K562 (cell line): ENCODE data around the gene C12orf42. TPM values are rescaled to one million over a fixed set of nuclear protein-coding genes. Genes with fewer than 3 reads are reported as not detected.

Source experiments
- ATAC-seq: fragments of 200-7000 bp; cut with Tn5 transposase; 3 replicates; pipeline ENCODE4 v1.9.1; 2020; ENCODE audit warnings: moderate library complexity
- BruUV-seq: library from RNA; stranded (reverse); fragments of 400-500 nt; replicated peaks from 2 replicates; lab custom pipeline; 2021; lab: Mats Ljungman, UMichigan
- CTCF ChIA-PET: fragments of 300-600 bp; formaldehyde crosslinking; extraction: SDS; loops from one replicate; lab custom pipeline; 2021; ENCODE audit warnings: low intra/inter-chr PET ratio; lab: Yijun Ruan, JAX
- POLR2A ChIA-PET: fragments of 300-600, 350-650 bp; sonication (Branson Sonifier 250); formaldehyde crosslinking; extraction: SDS; loops from one replicate; lab custom pipeline; 2021; ENCODE audit warnings: antibody characterized with exemption, inconsistent platforms; lab: Yijun Ruan, JAX
- DNase-seq, 4 experiments: peaks; one replicate each; pipeline versions ENCODE4 v3.0.0 to v3.0.0-alpha.2; 2011 to 2018; ENCODE audit warnings: low spot score in 3 of 4, mixed read lengths in 3 of 4; ENCODE audit errors: extremely low read depth in 1 of 4
- FAIRE-seq: peaks from 2 replicates; lab custom pipeline; 2011; peaks lifted over from hg19 to GRCh38; lab: Jason Lieb, UNC
- H2AFZ ChIP-seq: 2 replicates; pipeline ENCODE4 v1.6.0; 2011; ENCODE audit warnings: low read depth, low read length, control low read depth, inconsistent platforms
- H3K27ac ChIP-seq: fragments of 200-600 bp; 3 replicates; pipeline ENCODE4 v1.8.0; 2011; ENCODE audit warnings: low read depth, mild to moderate bottlenecking, control low read depth, inconsistent platforms, low read length, moderate library complexity, mixed read lengths; ENCODE audit errors: extremely low read depth
- H3K27me3 ChIP-seq, 2 experiments: fragments of 300-600 bp in 1 of 2; 2 replicates in 1 of 2; 3 replicates in 1 of 2; pipeline versions ENCODE4 v1.6.0 to v1.8.0; 2011; ENCODE audit warnings: inconsistent platforms in 2 of 2, low read length in 2 of 2, mild to moderate bottlenecking in 1 of 2, mixed read lengths in 1 of 2, moderate library complexity in 1 of 2; ENCODE audit not compliant: control insufficient read depth in 2 of 2, insufficient read depth in 2 of 2
- H3K36me3 ChIP-seq: fragments of 300-600 bp; 3 replicates; pipeline ENCODE4 v1.8.0; 2011; ENCODE audit warnings: mild to moderate bottlenecking, low read length, inconsistent platforms; ENCODE audit not compliant: control insufficient read depth, insufficient read depth
- H3K4me1 ChIP-seq, 2 experiments: fragments of 200-600 bp in 1 of 2; replicated peaks in 1 of 2; 2 replicates in 1 of 2; 3 replicates in 1 of 2; pipeline versions ENCODE4 v1.5.1 to v1.8.0; 2011; ENCODE audit warnings: inconsistent platforms in 2 of 2, low read length in 2 of 2, mild to moderate bottlenecking in 1 of 2, mixed read lengths in 1 of 2, moderate library complexity in 1 of 2; ENCODE audit not compliant: control insufficient read depth in 2 of 2, insufficient read depth in 2 of 2
- H3K4me2 ChIP-seq: 2 replicates; pipeline ENCODE4 v1.6.1; 2011; ENCODE audit warnings: low read length, control low read depth, inconsistent platforms, mixed read lengths; ENCODE audit not compliant: insufficient read depth
- H3K4me3 ChIP-seq: fragments of 200-600 bp; sonication (generic), shearing (Covaris generic); 2 replicates; pipeline ENCODE4 v1.5.1; 2016; ENCODE audit warnings: control low read depth, inconsistent platforms
- H3K79me2 ChIP-seq: fragments of 200-600 bp; 3 replicates; pipeline ENCODE4 v1.8.0; 2011; ENCODE audit warnings: low read length, inconsistent platforms; ENCODE audit not compliant: control insufficient read depth, insufficient read depth
- H3K9ac ChIP-seq, 2 experiments: 2 replicates each; pipeline versions ENCODE4 v1.6.0 to v1.6.1; 2011; ENCODE audit warnings: low read depth in 2 of 2, low read length in 2 of 2, control low read depth in 1 of 2, inconsistent platforms in 1 of 2, mild to moderate bottlenecking in 1 of 2, mixed read lengths in 1 of 2; ENCODE audit not compliant: insufficient read depth in 1 of 2
- H3K9me1 ChIP-seq: one replicate; pipeline ENCODE4 v1.6.0; 2011; ENCODE audit warnings: inconsistent platforms, mild to moderate bottlenecking, low read length, moderate library complexity; ENCODE audit not compliant: control insufficient read depth, insufficient read depth
- H3K9me3 ChIP-seq: replicated peaks from 2 replicates; pipeline ENCODE4 v1.5.1; 2011; ENCODE audit warnings: low read depth, low read length, inconsistent platforms; ENCODE audit not compliant: control insufficient read depth, insufficient read depth
- H4K20me1 ChIP-seq: replicated peaks from 2 replicates; pipeline ENCODE4 v1.6.1; 2011; ENCODE audit warnings: low read length, inconsistent platforms, mixed read lengths; ENCODE audit not compliant: control insufficient read depth, insufficient read depth
- EP300 ChIP-seq: IDR thresholded peaks from 2 replicates; pipeline ENCODE4 v1.6.1; 2012; ENCODE audit warnings: low read length, improper control_type of control experiment
- HNRNPUL1 ChIP-seq: fragments of 200-400 bp; formaldehyde crosslinking; IDR thresholded peaks from 2 replicates; pipeline ENCODE4 v1.6.1; 2017; ENCODE audit warnings: low read length
- NR2C1 ChIP-seq, 2 experiments: fragments of 450-650 bp; IDR thresholded peaks; 2 replicates each; pipeline ENCODE4 v1.6.1; 2017; ENCODE audit warnings: mild to moderate bottlenecking in 2 of 2, antibody characterized with exemption in 1 of 2, inconsistent platforms in 1 of 2, missing compliant biosample characterization in 1 of 2, missing genetic modification characterization in 1 of 2
- PCBP2 ChIP-seq: fragments of 200-400 bp; formaldehyde crosslinking; IDR thresholded peaks from 2 replicates; pipeline ENCODE4 v1.6.1; 2018; ENCODE audit warnings: low read length, low read depth, mild to moderate bottlenecking, moderate library complexity; ENCODE audit not compliant: poor library complexity, severe bottlenecking
- RBM17 ChIP-seq: fragments of 200-400 bp; formaldehyde crosslinking; IDR thresholded peaks from 2 replicates; pipeline ENCODE4 v1.6.1; 2017; ENCODE audit warnings: low read depth, mild to moderate bottlenecking, low read length, borderline replicate concordance
- RERE ChIP-seq: sonication (generic); formaldehyde crosslinking; IDR thresholded peaks from 2 replicates; pipeline ENCODE4 v1.8.0; 2023; ENCODE audit warnings: missing genetic modification reagents, mild to moderate bottlenecking, borderline replicate concordance
- ZFX ChIP-seq: sonication (generic); formaldehyde crosslinking; IDR thresholded peaks from 2 replicates; pipeline ENCODE4 v1.8.0; 2022; ENCODE audit warnings: mild to moderate bottlenecking, missing genetic modification reagents, moderate library complexity
- ZMIZ1 ChIP-seq, 2 experiments: fragments of 150-350 bp in 1 of 2; IDR thresholded peaks; 2 replicates each; pipeline ENCODE4 v1.6.1; 2012 to 2016; ENCODE audit warnings: low read depth in 2 of 2, low read length in 2 of 2, mild to moderate bottlenecking in 1 of 2, moderate library complexity in 1 of 2
- ZNF124 ChIP-seq: sonication (generic); formaldehyde crosslinking; IDR thresholded peaks from 2 replicates; pipeline ENCODE4 v1.8.1; 2022; ENCODE audit warnings: missing genetic modification reagents
- WGBS: fragments of 100-300 bp; shearing (Covaris generic); methylation state at CpG from one replicate; pipeline ENCODE4 v1.1.6; 2016; ENCODE audit warnings: low coverage, mixed read lengths; ENCODE audit not compliant: insufficient coverage; ENCODE audit errors: missing lambda C conversion rate; 5-methylcytosine and 5-hydroxymethylcytosine counted together
- in situ Hi-C: fragments of 300-500 bp; cut with MboI; formaldehyde crosslinking; loops from 4 replicates; pipeline ENCODE4 v1.15.0; 2018; ENCODE audit warnings: inconsistent platforms, mixed read lengths
- intact Hi-C: fragments of 100-400 bp; cut with micrococcal nuclease; formaldehyde crosslinking; loops from 2 replicates; pipeline ENCODE4 v1.14.2; 2022
- polyA plus RNA-seq, 8 experiments: library from polyadenylated mRNA; depleted of rRNA in 4 of 8; stranded (reverse) in 5 of 8; unstranded in 3 of 8; fragments of >200 nt; fragmentation: Nextera tagmentation in 2 of 8; fragmentation: Illumina TruSeq in 1 of 8; extraction: Ambion mirVana in 2 of 8; extraction: Trizol in 1 of 8; gene quantifications; 2 replicates each; pipeline versions ENCODE4 v1.2.1 to v1.2.3, GENCODE V29; 2011 to 2014; ENCODE audit warnings: inconsistent platforms in 1 of 8, missing spikeins in 1 of 8
- total RNA-seq, 7 experiments: library from RNA; depleted of rRNA in 6 of 7; stranded (reverse); fragments of >200 nt in 6 of 7; fragmentation: Illumina TruSeq in 2 of 7; extraction: Trizol in 2 of 7; gene quantifications; 2 replicates each; pipeline versions ENCODE4 v1.2.1 to v1.2.3, GENCODE V29; 2011 to 2021; ENCODE audit warnings: low replicate concordance in 1 of 7

Gene C12orf42
- total and polyA plus RNA-seq, 9 of the 15 experiments (the other 6 are each of a cell fraction or from before 2014, with no cell fraction given) = not detected

DNA sequence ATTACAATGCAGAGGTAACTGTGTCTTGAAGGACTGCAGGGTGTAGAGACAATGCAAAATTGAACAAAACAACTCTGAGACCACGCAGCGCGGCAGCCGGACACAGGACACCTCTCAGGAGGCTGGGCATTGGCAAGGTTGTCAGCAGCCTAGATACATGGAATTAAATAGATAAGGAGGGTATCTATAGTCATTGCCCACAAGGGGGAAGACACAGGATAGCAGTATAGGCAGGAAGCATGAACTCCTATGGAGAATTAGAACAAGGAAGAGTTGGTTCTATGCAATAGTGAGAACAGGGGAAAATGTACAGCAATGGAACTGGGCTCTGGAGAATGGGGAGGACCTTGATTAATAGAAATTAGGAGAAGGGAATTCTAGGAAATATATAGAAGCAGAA is 164.1 kb downstream of the C12orf42 start:
- no TSS peak for BruUV-seq
- 5% methylated on average over 4 of the region's 4 CpGs for WGBS
- no peaks in the 10 kb centered on the region for H3K79me2 ChIP-seq
- FAIRE-seq = no peak
- intact Hi-C loops (no loop called here), in situ Hi-C loops (no loop called here)
- H3K36me3 ChIP-seq = no peaks in the 10 kb centered on the region
- no peaks in the 10 kb centered on the region for H4K20me1 ChIP-seq
- H3K9me3 ChIP-seq = no peaks in the 10 kb centered on the region; the same call in 1 of the 2 replicates
- H3K9me1 ChIP-seq = no peaks in the 10 kb centered on the region
- no peaks in the 10 kb centered on the region for H3K27me3 ChIP-seq
- ATAC-seq = no peak
- CTCF ChIA-PET = no interaction called here
- H3K27ac ChIP-seq = no peak overlapping the region
- POLR2A ChIA-PET = no interaction called here
- H3K4me2 ChIP-seq = no peak overlapping the region
- no peak overlapping the region for H3K9ac ChIP-seq
- no peaks in the 10 kb centered on the region for H3K4me1 ChIP-seq
- H3K4me3 ChIP-seq = no peak overlapping the region
- no peak for DNase-seq
- H2AFZ ChIP-seq = no peak overlapping the region
- TF ChIP-seq RERE (CRISPR knock-in tag) = no peak
- no peak for TF ChIP-seq ZMIZ1 (IDR thresholded peaks at IDR 0.05; ENCODE audit: low read depth in 2 of 2, low read length in 2 of 2)
- no peak for TF ChIP-seq HNRNPUL1
- TF ChIP-seq ZNF124 (CRISPR knock-in tag) = no peak
- no peak for TF ChIP-seq EP300
- no peak for TF ChIP-seq RBM17
- no peak for TF ChIP-seq ZFX
- no peak for TF ChIP-seq NR2C1 (IDR thresholded peaks at IDR 0.05)
- no peak for TF ChIP-seq NR2C1 (tag; IDR thresholded peaks at IDR 0.05)
- no peak for TF ChIP-seq PCBP2
